Lower leg skin (tissue), 3 donors: ENCODE data around the gene HHIPL1.

Experiments
- POLR2A ChIP-seq, 2 donors: fragments of 450-650 bp; IDR thresholded peaks; one replicate each; pipeline ENCODE4 v1.6.1; 2016 to 2017; ENCODE audit warnings: antibody characterized with exemption in 2 of 2, mild to moderate bottlenecking in 1 of 2, moderate library complexity in 1 of 2
- TF ChIP-seq, protein P1 (sequence below), 3 donors: fragments of 450-650 bp; IDR thresholded peaks; one replicate each; pipeline ENCODE4 v1.5.1; 2016; ENCODE audit warnings: antibody characterized with exemption in 3 of 3, mild to moderate bottlenecking in 3 of 3, moderate library complexity in 2 of 3

DNA sequence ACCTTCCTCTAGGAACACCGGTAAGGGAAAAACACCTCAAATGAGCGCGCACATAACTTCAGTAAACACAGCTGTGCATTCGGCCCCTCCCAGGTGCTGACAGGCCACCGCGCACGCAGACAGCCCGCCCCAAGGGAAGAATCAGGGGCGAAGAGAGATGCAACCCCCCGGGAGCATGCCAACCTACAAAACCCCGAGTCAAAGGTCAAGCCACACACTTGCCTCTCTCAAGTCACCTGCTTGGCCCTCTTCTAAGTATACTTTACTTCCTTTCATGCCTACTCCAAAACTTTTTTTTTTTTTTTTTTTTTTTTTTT lies 36.9 kb downstream of the HHIPL1 start:
- no peak for TF ChIP-seq POLR2A (IDR thresholded peaks at IDR 0.05)
- TF ChIP-seq, protein P1, sequence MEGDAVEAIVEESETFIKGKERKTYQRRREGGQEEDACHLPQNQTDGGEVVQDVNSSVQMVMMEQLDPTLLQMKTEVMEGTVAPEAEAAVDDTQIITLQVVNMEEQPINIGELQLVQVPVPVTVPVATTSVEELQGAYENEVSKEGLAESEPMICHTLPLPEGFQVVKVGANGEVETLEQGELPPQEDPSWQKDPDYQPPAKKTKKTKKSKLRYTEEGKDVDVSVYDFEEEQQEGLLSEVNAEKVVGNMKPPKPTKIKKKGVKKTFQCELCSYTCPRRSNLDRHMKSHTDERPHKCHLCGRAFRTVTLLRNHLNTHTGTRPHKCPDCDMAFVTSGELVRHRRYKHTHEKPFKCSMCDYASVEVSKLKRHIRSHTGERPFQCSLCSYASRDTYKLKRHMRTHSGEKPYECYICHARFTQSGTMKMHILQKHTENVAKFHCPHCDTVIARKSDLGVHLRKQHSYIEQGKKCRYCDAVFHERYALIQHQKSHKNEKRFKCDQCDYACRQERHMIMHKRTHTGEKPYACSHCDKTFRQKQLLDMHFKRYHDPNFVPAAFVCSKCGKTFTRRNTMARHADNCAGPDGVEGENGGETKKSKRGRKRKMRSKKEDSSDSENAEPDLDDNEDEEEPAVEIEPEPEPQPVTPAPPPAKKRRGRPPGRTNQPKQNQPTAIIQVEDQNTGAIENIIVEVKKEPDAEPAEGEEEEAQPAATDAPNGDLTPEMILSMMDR (IDR thresholded peaks at IDR 0.05), result no peak
